ENCODE results near the gene PDE8A. TPM values are rescaled to one million over a fixed set of nuclear protein-coding genes. Genes with fewer than 3 reads are reported as not detected.
A peak's percentile ranks its signal among the peaks of the same experiment; 100 is the strongest.

PDE8A gene
- total RNA-seq, 6 experiments from 2014 or later, result 14.3 to 18.6 (median 16.6) TPM

DNA sequence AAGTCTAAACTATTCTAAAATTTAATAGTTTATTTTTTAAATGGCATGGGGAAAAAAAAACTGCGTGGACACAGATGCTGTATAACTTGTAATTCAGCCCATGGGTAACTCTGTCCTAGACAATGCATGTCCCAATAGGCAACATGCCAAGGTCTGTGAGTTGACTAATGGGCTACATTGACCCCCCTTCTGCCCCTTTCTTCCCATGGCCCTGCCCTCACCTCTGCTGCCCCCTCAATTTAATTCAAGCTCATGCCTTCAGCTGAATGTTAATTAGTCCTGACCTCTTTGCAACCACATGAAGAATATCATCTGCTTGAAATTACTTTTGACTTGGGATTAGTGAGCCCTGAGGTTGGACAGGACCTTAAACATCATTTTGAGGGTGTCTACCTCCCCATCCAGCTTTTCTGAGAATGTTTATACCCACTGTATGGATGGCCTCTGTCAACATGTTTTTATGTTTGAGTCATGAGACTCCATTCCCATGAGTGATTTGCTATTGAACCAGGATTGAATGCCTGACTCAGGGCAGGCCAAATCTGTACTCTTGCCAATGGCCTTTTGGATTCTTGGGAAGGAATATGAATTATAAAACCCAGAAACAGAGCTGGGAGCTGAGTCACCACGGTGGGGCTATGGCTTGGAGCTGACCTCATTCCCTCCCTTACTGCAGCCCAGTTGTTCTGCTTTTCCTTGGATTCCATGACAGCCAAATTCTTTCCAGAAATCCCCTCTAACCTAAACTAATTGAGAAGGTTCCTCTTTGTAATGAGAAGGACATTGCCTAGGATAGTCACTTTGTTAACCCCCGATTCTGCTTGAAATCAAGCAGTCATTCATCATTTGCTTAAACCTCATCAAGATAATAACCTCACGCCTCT is 33.5 kb upstream of the PDE8A start:
- TF ChIP-seq, protein P1, sequence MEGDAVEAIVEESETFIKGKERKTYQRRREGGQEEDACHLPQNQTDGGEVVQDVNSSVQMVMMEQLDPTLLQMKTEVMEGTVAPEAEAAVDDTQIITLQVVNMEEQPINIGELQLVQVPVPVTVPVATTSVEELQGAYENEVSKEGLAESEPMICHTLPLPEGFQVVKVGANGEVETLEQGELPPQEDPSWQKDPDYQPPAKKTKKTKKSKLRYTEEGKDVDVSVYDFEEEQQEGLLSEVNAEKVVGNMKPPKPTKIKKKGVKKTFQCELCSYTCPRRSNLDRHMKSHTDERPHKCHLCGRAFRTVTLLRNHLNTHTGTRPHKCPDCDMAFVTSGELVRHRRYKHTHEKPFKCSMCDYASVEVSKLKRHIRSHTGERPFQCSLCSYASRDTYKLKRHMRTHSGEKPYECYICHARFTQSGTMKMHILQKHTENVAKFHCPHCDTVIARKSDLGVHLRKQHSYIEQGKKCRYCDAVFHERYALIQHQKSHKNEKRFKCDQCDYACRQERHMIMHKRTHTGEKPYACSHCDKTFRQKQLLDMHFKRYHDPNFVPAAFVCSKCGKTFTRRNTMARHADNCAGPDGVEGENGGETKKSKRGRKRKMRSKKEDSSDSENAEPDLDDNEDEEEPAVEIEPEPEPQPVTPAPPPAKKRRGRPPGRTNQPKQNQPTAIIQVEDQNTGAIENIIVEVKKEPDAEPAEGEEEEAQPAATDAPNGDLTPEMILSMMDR (IDR thresholded peaks at IDR 0.05), result no peak
- H3K27ac Mint-ChIP-seq, result peak overlapping the region; percentile 95

DNA sequence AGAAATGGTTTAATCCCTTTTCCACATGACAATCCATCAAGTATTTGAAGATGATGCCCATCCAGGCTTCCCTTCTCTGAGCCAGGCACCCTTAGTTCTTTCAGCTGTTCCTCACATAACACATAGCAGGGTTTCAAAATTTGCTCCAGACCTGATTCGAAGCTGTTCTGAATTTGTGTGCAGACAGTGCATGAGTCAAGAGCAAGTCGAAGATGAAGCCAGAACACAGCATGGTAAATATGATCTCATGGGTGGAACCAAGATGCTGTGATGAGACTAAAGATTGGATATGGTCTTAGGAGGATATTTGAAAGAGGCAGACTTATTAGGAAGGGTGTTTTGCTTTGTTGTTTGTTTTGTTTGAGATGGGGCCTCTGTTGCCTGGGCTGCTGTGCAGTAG is 32.6 kb upstream of the PDE8A start:
- Mint-ChIP-seq H3K9me3 (no peaks in the 10 kb centered on the region), H3K4me3 (peak overlapping the region; percentile 31), H3K27ac (peak overlapping the region; percentile 95), H3K36me3 (ENCODE audit: low read depth) (no peaks in the 10 kb centered on the region), H3K4me1 (ENCODE audit: low read depth) (peaks cover 53% of the 10 kb centered on the region), H3K27me3 (ENCODE audit: insufficient read depth) (peaks cover 2% of the 10 kb centered on the region; the same call in 1 of the 2 replicates)
- peak; percentile 46 for DNase-seq
- TF ChIP-seq, protein P1 (IDR thresholded peaks at IDR 0.05), result no peak

More for the DNA sequence above, 33.5 kb upstream of the PDE8A start:
- peak overlapping the region; percentile 31 for H3K4me3 Mint-ChIP-seq
- peaks cover 3% of the 10 kb centered on the region; the same call in 1 of the 2 replicates for H3K27me3 Mint-ChIP-seq (ENCODE audit: insufficient read depth)
- H3K9me3 Mint-ChIP-seq, result no peaks in the 10 kb centered on the region
- H3K4me1 Mint-ChIP-seq (ENCODE audit: low read depth), result peaks cover 45% of the 10 kb centered on the region
- H3K36me3 Mint-ChIP-seq (ENCODE audit: low read depth), result no peaks in the 10 kb centered on the region
- peak; percentile 93 for DNase-seq

DNA sequence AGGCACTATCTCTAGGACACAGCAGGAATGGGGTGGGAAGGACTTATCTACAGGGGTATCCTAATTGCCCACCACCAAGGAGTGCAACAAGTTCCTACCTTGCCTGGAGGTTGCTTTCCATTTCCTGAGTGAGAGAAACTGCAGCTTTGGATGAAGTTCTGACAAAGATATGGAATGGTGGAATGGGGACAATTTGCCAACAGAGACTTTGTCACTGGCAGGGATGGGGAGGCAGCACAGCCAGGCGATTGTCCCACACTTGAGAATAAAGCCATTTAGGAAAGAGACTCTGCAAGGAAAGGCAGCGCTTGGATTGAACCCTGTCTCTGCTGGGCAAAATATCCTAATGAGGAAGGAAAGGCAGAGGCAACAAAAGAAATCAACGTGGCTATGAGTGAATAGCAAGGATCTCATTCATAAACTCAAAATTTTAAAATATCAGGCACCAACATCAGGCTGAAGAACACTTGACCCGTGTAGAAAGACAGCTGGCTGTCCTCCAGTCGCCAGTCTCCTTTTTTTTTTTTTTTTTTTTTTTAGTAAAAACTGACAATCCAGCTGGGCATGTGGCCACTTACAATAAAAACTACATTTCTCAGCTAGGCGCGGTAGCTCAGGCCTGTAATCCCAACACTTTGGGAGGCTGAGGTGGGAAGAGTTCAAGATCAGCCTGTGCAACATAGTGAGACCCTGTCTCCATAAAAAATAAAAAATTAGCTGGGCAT is 31.6 kb upstream of the PDE8A start:
- H3K27ac Mint-ChIP-seq, result no peak overlapping the region
- H3K27me3 Mint-ChIP-seq (ENCODE audit: insufficient read depth), result peaks cover 2% of the 10 kb centered on the region; the same call in 1 of the 2 replicates
- H3K4me3 Mint-ChIP-seq, result no peak overlapping the region
- H3K36me3 Mint-ChIP-seq (ENCODE audit: low read depth), result no peaks in the 10 kb centered on the region
- H3K4me1 Mint-ChIP-seq (ENCODE audit: low read depth), result peaks cover 57% of the 10 kb centered on the region
- DNase-seq, result no peak
- TF ChIP-seq, protein P1 (IDR thresholded peaks at IDR 0.05), result no peak
- H3K9me3 Mint-ChIP-seq, result no peaks in the 10 kb centered on the region

DNA sequence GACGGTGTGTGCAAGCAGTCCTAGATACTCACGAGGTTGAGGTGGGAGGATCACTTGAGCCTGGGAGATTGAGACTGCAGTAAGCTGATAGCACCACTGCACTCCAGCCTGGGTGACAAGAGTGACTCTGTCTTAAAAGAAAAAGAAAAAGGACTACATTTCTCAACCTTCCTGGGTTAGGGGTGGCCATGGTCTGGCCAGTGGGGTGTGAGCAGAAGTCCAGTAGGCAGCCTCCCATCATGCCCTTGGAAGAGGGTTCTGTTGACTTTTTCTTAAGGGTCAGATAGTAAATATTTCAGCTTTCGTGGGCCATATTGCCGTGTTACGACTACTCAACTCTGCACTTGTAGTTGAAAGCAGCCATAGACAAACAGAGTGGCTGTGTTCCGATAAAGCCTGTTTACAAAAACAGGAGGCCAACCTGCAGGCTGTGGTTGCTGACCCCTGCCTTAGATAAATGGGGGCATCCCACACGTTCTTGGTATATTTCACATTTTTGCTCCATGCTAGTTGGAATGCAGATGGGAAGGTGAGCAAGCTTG is 31.0 kb upstream of the PDE8A start:
- no peak for DNase-seq
- Mint-ChIP-seq H3K9me3 (no peaks in the 10 kb centered on the region), H3K27me3 (ENCODE audit: insufficient read depth) (peaks cover 2% of the 10 kb centered on the region; the same call in 1 of the 2 replicates), H3K4me3 (no peak overlapping the region), H3K36me3 (ENCODE audit: low read depth) (no peaks in the 10 kb centered on the region), H3K4me1 (ENCODE audit: low read depth) (peaks cover 64% of the 10 kb centered on the region), H3K27ac (no peak overlapping the region)
- TF ChIP-seq, protein P1 (IDR thresholded peaks at IDR 0.05), result no peak

DNA sequence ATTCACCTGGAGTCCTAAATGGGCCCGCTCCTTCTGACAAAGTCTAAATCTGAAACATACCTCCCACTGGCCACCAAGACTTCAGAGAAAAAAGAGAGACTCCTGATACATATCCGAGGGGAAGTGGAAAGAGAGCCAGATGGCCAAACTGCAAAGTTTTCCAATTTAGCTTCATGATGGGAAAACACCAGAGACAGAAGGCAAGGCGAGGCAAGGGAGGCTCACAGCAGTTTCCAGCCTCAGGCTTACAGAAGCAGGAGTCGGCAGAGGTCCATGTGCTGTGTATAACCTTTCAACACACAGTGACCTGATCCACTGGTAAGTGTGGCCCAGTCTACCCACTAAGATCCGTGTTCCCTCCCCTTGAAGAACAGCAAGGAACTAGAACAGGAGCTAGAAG is 29.9 kb upstream of the PDE8A start:
- peaks cover 2% of the 10 kb centered on the region; the same call in 1 of the 2 replicates for H3K27me3 Mint-ChIP-seq (ENCODE audit: insufficient read depth)
- TF ChIP-seq, protein P1 (IDR thresholded peaks at IDR 0.05), result no peak
- no peak overlapping the region for H3K4me3 Mint-ChIP-seq
- peaks cover 70% of the 10 kb centered on the region for H3K4me1 Mint-ChIP-seq (ENCODE audit: low read depth)
- DNase-seq, result no peak
- H3K36me3 Mint-ChIP-seq (ENCODE audit: low read depth), result no peaks in the 10 kb centered on the region
- H3K9me3 Mint-ChIP-seq, result no peaks in the 10 kb centered on the region
- H3K27ac Mint-ChIP-seq, result no peak overlapping the region
